ENCODE data around the gene CHTOP.
A peak's percentile ranks its signal among the peaks of the same experiment; 100 is the strongest.

CHTOP gene

DNA sequence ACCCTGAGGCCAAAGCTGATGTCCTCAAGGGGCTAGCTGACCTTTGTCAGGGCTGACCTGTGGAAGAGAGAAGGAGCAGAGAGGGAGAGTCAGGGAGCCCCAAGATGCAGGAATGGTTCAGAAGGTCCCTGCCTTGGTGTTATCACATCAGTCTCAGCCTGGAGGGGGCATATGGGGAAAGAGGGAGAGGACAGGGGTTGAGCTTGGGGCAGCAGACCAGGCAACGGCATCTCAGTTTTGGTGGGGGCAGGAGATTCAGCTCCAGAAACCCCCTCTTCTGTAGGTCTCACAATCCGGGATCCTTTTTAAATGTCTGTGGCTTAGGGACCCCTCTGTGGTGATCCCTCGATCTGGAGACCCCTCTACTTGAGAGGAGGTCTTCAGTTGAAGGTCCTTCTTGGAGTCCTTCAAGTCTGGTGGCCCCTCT lies 7.4 kb upstream of the CHTOP start:
- H3K9me2 ChIP-seq (replicated peaks; ENCODE audit: control insufficient read depth, low read length): no peaks in the 10 kb centered on the region
- H3K79me2 ChIP-seq (ENCODE audit: control insufficient read depth, low read length): peaks cover 10% of the 10 kb centered on the region
- peaks cover 14% of the 10 kb centered on the region for H3K36me3 ChIP-seq (ENCODE audit: control insufficient read depth, low read length)
- peak overlapping the region; percentile 92 for H3K4me2 ChIP-seq (ENCODE audit: low read length)
- no peak for TF ChIP-seq EZH2phosphoT487 (IDR thresholded peaks at IDR 0.05; ENCODE audit: borderline replicate concordance, low read length)
- TF ChIP-seq, protein P1, sequence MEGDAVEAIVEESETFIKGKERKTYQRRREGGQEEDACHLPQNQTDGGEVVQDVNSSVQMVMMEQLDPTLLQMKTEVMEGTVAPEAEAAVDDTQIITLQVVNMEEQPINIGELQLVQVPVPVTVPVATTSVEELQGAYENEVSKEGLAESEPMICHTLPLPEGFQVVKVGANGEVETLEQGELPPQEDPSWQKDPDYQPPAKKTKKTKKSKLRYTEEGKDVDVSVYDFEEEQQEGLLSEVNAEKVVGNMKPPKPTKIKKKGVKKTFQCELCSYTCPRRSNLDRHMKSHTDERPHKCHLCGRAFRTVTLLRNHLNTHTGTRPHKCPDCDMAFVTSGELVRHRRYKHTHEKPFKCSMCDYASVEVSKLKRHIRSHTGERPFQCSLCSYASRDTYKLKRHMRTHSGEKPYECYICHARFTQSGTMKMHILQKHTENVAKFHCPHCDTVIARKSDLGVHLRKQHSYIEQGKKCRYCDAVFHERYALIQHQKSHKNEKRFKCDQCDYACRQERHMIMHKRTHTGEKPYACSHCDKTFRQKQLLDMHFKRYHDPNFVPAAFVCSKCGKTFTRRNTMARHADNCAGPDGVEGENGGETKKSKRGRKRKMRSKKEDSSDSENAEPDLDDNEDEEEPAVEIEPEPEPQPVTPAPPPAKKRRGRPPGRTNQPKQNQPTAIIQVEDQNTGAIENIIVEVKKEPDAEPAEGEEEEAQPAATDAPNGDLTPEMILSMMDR (IDR thresholded peaks at IDR 0.05; ENCODE audit: low read depth, low read length, poor library complexity, severe bottlenecking): no peak
- H3K27me3 ChIP-seq (ENCODE audit: control insufficient read depth, low read length): no peaks in the 10 kb centered on the region
- H3K27ac ChIP-seq (ENCODE audit: low read depth, low read length): peak overlapping the region; percentile 62; the same call in 1 of the 2 replicates
- peak overlapping the region; percentile 87 for H3K4me3 ChIP-seq (ENCODE audit: low read length)
- H3K9me3 ChIP-seq (ENCODE audit: control insufficient read depth, insufficient read depth, low read length): no peaks in the 10 kb centered on the region
- H3F3A ChIP-seq (ENCODE audit: control insufficient read depth, insufficient read depth): peaks cover 2% of the 10 kb centered on the region; the same call in 1 of the 2 replicates
- H3K4me1 ChIP-seq (ENCODE audit: control insufficient read depth, low read length): peaks cover 70% of the 10 kb centered on the region
- H4K20me1 ChIP-seq (ENCODE audit: control insufficient read depth, insufficient read depth, low read depth, low read length): no peaks in the 10 kb centered on the region

DNA sequence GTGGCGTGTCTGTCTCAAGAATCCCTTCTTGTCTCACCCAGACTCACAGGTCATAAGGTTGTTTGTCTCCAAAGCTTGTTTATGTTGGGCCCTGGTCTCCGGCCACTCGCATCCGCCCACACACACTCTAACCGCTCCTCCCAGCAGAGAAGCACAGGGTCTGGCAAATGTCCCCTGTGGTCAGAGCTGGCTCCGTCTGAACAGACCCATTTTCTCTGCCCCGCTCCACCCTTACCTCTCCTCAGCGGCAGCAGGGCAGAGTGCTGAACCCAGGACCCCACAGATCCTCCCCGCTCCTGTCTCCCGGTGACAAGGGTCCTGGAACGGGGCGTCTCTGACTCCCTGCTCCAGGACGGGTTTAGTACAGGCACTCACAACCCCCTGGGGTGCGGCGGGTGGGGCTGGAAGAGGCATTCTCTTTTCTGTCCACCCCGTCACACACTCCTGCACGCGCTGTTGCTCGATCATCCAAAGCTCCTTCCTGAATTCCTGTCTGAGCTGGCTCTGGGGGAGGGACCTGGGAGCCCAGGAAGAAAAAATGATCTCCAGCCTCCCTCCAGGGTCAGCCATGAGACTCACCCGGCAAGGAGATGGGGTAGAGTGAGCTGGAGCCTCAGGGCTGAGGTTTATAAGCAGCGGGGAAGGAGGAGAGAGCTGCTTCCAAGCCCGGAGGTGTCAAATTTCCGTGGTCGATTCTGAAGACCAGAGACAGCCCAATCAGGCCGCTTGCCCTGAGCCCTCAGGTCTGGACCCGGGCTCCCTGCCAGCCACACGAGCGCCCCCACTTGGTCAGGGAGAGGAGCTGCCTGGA lies 6.8 kb upstream of the CHTOP start, which contains the start of gene S100A13:
TSS of gene S100A13 (minus strand) at position 602 of the 811 bp plus-strand sequence. CDS start 1,033 bp downstream, outside the sequence.
- peak within 1 kb of the TSS; percentile 62 for H3K27ac ChIP-seq (ENCODE audit: low read depth, low read length)
- H3K79me2 ChIP-seq (ENCODE audit: control insufficient read depth, low read length): peaks cover 10% of the 10 kb centered on the region
- H3K9me3 ChIP-seq (ENCODE audit: control insufficient read depth, insufficient read depth, low read length): no peaks in the 10 kb centered on the region
- peaks cover 2% of the 10 kb centered on the region; the same call in 1 of the 2 replicates for H3F3A ChIP-seq (ENCODE audit: control insufficient read depth, insufficient read depth)
- no peak for TF ChIP-seq EZH2phosphoT487 (IDR thresholded peaks at IDR 0.05; ENCODE audit: borderline replicate concordance, low read length)
- TF ChIP-seq, protein P1 (IDR thresholded peaks at IDR 0.05; ENCODE audit: low read depth, low read length, poor library complexity, severe bottlenecking): peak; percentile 97
- peaks cover 66% of the 10 kb centered on the region for H3K4me1 ChIP-seq (ENCODE audit: control insufficient read depth, low read length)
- H3K36me3 ChIP-seq (ENCODE audit: control insufficient read depth, low read length): peaks cover 14% of the 10 kb centered on the region
- H3K4me3 ChIP-seq (ENCODE audit: low read length): peak within 1 kb of the TSS; percentile 87
- H3K4me2 ChIP-seq (ENCODE audit: low read length): peak within 1 kb of the TSS; percentile 92
- H3K9me2 ChIP-seq (replicated peaks; ENCODE audit: control insufficient read depth, low read length): no peaks in the 10 kb centered on the region
- no peaks in the 10 kb centered on the region for H4K20me1 ChIP-seq (ENCODE audit: control insufficient read depth, insufficient read depth, low read depth, low read length)
- H3K27me3 ChIP-seq (ENCODE audit: control insufficient read depth, low read length): no peaks in the 10 kb centered on the region

DNA sequence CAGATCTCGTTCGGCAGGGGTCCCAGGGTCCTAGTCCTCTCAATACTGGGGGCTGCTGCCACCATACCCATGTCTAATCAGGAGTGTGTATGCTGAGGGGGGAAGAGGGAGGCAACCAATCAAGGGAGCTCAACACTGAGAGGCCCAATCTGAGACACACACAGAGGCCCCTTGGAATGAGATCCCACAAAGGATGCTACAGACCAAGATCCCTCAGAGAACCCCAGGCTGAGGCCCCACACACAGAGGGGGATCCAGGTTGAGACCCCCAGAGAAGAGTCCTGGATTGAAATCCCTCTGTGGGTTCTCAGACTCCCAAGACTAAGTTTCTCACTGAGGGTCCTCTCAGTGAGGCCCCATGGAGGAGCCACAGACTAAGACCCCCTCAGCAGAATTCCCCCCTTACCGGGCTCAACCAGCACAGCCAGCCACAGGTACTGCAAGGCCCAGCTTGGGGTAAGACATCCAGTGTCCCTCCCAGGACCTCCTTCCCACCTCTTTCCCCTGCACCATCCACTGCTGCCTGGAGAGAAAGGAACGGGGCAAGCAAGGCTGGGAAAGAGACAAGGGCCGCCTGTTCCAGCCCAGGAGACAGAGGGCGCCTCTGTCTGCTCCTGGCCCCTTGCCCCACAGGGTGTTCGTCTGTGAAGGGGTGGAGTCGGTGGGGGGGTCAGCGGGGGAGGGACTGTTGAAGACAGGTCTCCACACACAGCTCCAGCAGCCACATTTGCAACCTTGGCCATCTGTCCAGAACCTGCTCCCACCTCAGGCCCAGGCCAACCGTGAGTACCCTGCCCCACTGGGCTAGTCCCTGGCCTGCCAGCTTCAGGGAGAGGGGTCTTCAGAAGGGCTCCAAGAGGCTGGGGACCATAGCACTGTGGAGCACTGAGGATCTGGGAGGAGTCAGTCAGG lies 5.9 kb upstream of the CHTOP start, which contains the start of gene S100A1:
TSS of gene S100A1 (plus strand) at position 720 of the 912 bp plus-strand sequence. CDS start 2,088 bp downstream, outside the sequence.
- H3F3A ChIP-seq (ENCODE audit: control insufficient read depth, insufficient read depth): peaks cover 2% of the 10 kb centered on the region; the same call in 1 of the 2 replicates
- peaks cover 10% of the 10 kb centered on the region for H3K79me2 ChIP-seq (ENCODE audit: control insufficient read depth, low read length)
- H3K27ac ChIP-seq (ENCODE audit: low read depth, low read length): peak within 1 kb of the TSS; percentile 62
- H4K20me1 ChIP-seq (ENCODE audit: control insufficient read depth, insufficient read depth, low read depth, low read length): no peaks in the 10 kb centered on the region
- H3K9me3 ChIP-seq (ENCODE audit: control insufficient read depth, insufficient read depth, low read length): no peaks in the 10 kb centered on the region
- H3K27me3 ChIP-seq (ENCODE audit: control insufficient read depth, low read length): no peaks in the 10 kb centered on the region
- TF ChIP-seq EZH2phosphoT487 (IDR thresholded peaks at IDR 0.05; ENCODE audit: borderline replicate concordance, low read length): no peak
- TF ChIP-seq, protein P1 (IDR thresholded peaks at IDR 0.05; ENCODE audit: low read depth, low read length, poor library complexity, severe bottlenecking): no peak
- H3K36me3 ChIP-seq (ENCODE audit: control insufficient read depth, low read length): peaks cover 9% of the 10 kb centered on the region; the same call in 1 of the 2 replicates
- peak within 1 kb of the TSS; percentile 92 for H3K4me2 ChIP-seq (ENCODE audit: low read length)
- peaks cover 57% of the 10 kb centered on the region for H3K4me1 ChIP-seq (ENCODE audit: control insufficient read depth, low read length)
- H3K9me2 ChIP-seq (replicated peaks; ENCODE audit: control insufficient read depth, low read length): no peaks in the 10 kb centered on the region
- H3K4me3 ChIP-seq (ENCODE audit: low read length): peak within 1 kb of the TSS; percentile 87

Data from DOHH2 (cell line).